Activated naive CD8-positive, alpha-beta T cell treated with anti-CD3 and anti-CD28 coated beads for 36 hours (primary cell): ENCODE measurements around the gene REM2. TPM values are rescaled to one million over a fixed set of nuclear protein-coding genes. Genes with fewer than 3 reads are reported as not detected.
A peak's percentile ranks its signal among the peaks of the same experiment; 100 is the strongest.

Experiments used
- DNase-seq: peaks from one replicate; pipeline ENCODE4 v3.0.0; 2021
- H3K27ac Mint-ChIP-seq: one replicate; pipeline ENCODE4 v1.8.0; 2022; ENCODE audit warnings: mild to moderate bottlenecking, moderate library complexity, mixed read lengths
- H3K27me3 Mint-ChIP-seq: one replicate; pipeline ENCODE4 v1.8.0; 2022; ENCODE audit warnings: mild to moderate bottlenecking, mixed read lengths
- H3K36me3 Mint-ChIP-seq: one replicate; pipeline ENCODE4 v1.8.0; 2021; ENCODE audit warnings: mild to moderate bottlenecking, mixed read lengths
- H3K4me1 Mint-ChIP-seq: one replicate; pipeline ENCODE4 v1.8.0; 2021; ENCODE audit warnings: mixed read lengths
- H3K4me3 Mint-ChIP-seq: one replicate; pipeline ENCODE4 v1.8.0; 2022; ENCODE audit warnings: mild to moderate bottlenecking, moderate library complexity, mixed read lengths
- H3K9me3 Mint-ChIP-seq: one replicate; pipeline ENCODE4 v1.8.0; 2022; ENCODE audit warnings: mixed read lengths
- total RNA-seq, 2 experiments: library from RNA; stranded (reverse); gene quantifications; one replicate each; pipeline ENCODE4 v1.2.3, GENCODE V29; 2021

REM2 gene, protein sequence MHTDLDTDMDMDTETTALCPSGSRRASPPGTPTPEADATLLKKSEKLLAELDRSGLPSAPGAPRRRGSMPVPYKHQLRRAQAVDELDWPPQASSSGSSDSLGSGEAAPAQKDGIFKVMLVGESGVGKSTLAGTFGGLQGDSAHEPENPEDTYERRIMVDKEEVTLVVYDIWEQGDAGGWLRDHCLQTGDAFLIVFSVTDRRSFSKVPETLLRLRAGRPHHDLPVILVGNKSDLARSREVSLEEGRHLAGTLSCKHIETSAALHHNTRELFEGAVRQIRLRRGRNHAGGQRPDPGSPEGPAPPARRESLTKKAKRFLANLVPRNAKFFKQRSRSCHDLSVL
- total RNA-seq, result under 1 TPM; 0.14 to 0.19 TPM

DNA sequence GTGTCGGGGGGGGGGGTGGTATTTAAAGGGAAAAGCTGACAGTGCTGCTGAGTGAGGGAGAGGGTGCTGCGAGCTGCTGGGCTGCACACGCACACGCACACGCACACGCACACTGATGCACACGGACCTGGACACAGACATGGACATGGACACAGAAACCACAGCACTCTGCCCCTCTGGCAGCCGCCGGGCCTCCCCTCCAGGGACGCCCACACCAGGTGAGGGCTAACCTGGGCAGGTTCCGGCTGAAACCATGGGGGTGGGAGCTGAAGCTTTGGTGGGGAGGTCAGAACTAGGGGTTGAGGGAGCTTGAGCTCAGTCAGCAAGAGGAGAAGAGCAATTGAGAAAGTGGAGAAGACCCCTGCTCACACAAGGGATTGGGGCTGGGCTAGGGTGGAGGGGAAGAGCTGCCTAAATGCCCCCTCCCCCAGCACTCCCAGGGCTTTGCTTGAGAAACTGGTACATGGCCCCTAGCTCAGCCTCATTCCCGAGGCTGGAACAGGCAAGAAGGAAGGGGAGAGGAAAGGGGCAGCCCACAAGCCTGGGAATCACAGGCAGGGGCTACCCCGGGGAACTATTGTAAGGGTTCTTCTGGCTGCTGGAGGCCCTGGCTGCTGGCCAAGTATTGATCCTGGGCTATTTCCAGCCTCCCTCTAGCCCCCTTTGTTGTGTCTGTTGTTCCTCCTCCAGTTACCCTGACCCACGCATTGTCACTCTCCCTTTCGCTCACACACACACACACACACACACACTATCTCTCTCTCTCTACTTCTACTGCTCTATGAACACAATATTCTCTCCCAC, at the start of gene REM2:
REM2 (plus strand) TSS at position 50 of the 804 bp plus-strand sequence; CDS start at position 116, 66 bp downstream.
- no peaks in the 10 kb centered on the region for H3K27me3 Mint-ChIP-seq
- no peak for DNase-seq
- no peaks in the 10 kb centered on the region for H3K9me3 Mint-ChIP-seq
- peaks cover 41% of the 10 kb centered on the region for H3K4me1 Mint-ChIP-seq
- H3K27ac Mint-ChIP-seq, result peak within 1 kb of the TSS; percentile 39
- H3K4me3 Mint-ChIP-seq, result no peak within 1 kb of the TSS
- H3K36me3 Mint-ChIP-seq, result no peaks in the 10 kb centered on the region

GRCh38 chr14:22835505-22835904, 47.5 kb upstream of the REM2 start:
- Mint-ChIP-seq H3K9me3 (no peaks in the 10 kb centered on the region), H3K36me3 (peaks cover 23% of the 10 kb centered on the region), H3K4me1 (peaks cover 34% of the 10 kb centered on the region), H3K27ac (no peak overlapping the region), H3K27me3 (peaks cover 5% of the 10 kb centered on the region), H3K4me3 (no peak overlapping the region)
- no peak for DNase-seq

- Mint-ChIP-seq H3K9me3 (no peaks in the 10 kb centered on the region), H3K36me3 (peaks cover 17% of the 10 kb centered on the region), H3K27me3 (peaks cover 5% of the 10 kb centered on the region), H3K4me3 (peak within 1 kb of the TSS; percentile 80), H3K4me1 (peaks cover 27% of the 10 kb centered on the region), H3K27ac (peak within 1 kb of the TSS; percentile 73)
- no peak for DNase-seq
Observed at GRCh38 chr14:22836301-22837113, 46.5 kb upstream of the REM2 start, which contains the start of gene MMP14. Gene MMP14, plus strand, starts transcription at chr14:22836585. Its CDS starts 233 bp downstream, at chr14:22836818.

GRCh38 chr14:22837114-22837749, 45.8 kb upstream of the REM2 start:
- no peaks in the 10 kb centered on the region for H3K9me3 Mint-ChIP-seq
- H3K4me1 Mint-ChIP-seq, result peaks cover 23% of the 10 kb centered on the region
- H3K36me3 Mint-ChIP-seq, result peaks cover 12% of the 10 kb centered on the region
- H3K27ac Mint-ChIP-seq, result peak overlapping the region; percentile 73
- H3K27me3 Mint-ChIP-seq, result peaks cover 5% of the 10 kb centered on the region
- peak; percentile 18 for DNase-seq
- H3K4me3 Mint-ChIP-seq, result peak overlapping the region; percentile 80

DNA sequence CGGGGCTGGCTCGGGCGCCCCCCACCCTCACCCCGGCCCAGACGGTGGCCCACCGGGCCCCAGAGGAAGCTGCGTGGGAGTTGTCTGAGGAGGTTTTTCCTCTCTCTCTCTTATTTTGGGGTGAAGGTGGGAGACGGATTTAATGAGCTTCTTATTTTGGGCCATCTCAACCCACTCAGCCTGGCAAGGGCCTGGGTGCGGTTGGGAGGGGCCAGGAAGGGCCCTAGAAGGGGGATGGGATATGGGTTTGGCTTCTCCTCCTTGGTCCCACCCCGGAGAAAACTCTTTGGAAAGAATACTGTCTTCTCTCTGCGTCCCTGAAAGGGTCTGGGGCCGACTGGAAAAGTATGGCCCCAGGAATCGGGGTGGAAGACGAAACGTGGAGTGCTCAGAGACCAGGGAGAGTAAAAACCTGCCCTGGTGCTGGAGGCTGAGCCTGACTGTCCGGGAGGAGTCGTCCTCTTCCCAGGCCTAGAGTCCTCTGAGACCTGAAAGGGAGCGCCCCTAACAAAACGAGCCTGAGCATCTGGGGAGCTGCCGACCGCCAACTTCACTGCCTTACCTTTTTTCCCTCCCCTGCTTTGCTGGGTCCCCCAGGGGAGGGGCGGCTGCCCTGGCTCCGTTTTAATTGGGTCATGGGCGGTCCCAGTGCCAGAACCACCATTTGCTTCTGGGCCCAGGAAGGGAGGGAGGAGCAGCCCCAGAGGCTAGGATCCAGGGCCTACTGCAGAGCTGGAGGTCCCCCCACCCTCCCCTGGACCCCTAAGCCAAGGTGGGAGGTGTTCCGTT, 45.1 kb upstream of the REM2 start:
- Mint-ChIP-seq H3K4me3 (peak overlapping the region; percentile 18), H3K4me1 (peaks cover 23% of the 10 kb centered on the region), H3K27me3 (peaks cover 5% of the 10 kb centered on the region), H3K9me3 (no peaks in the 10 kb centered on the region), H3K27ac (no peak overlapping the region), H3K36me3 (peaks cover 8% of the 10 kb centered on the region)
- DNase-seq, result no peak

DNA sequence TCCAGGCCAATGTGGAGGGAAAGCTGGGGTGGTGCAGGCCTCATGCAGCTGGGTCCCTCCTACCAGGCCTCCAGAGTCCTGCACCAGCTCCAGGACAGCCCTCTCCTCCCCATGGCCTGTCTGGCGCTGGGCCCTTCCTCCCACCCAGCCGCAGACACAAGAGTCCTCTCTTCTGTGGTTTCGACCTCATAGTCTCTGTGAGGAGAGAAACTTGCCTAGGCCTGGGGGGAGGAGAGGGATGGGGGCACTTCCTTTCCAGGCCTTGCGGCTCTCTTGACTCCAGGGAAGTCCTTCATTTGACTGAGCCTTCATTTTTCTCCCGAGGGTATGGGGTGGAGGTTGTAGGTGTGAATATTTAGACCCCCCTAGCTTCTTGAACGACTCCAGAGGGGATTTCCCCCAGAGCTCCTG, 44.4 kb upstream of the REM2 start:
- peaks cover 23% of the 10 kb centered on the region for H3K4me1 Mint-ChIP-seq
- peaks cover 8% of the 10 kb centered on the region for H3K36me3 Mint-ChIP-seq
- H3K27ac Mint-ChIP-seq, result no peak overlapping the region
- no peaks in the 10 kb centered on the region for H3K9me3 Mint-ChIP-seq
- no peak overlapping the region for H3K4me3 Mint-ChIP-seq
- DNase-seq, result no peak
- peaks cover 5% of the 10 kb centered on the region for H3K27me3 Mint-ChIP-seq

GRCh38 chr14:22839159-22839779, 43.8 kb upstream of the REM2 start:
- Mint-ChIP-seq H3K36me3 (peaks cover 8% of the 10 kb centered on the region), H3K4me3 (no peak overlapping the region), H3K4me1 (peaks cover 23% of the 10 kb centered on the region), H3K27ac (no peak overlapping the region), H3K9me3 (no peaks in the 10 kb centered on the region), H3K27me3 (peaks cover 5% of the 10 kb centered on the region)
- no peak for DNase-seq

DNA sequence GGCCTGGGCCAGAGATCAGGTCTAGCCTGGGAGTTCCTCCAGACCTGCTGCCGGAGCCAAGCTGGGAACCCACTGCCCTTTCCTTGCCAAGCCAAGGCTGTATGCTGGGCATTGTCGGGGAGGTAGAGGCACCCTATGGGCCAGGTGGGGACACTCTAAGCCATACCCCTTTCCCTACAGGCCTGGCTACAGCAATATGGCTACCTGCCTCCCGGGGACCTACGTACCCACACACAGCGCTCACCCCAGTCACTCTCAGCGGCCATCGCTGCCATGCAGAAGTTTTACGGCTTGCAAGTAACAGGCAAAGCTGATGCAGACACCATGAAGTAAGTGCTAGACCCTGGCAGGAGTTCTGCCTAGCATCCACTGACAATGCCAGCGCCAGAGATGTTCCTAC, 41.7 kb upstream of the REM2 start:
- no peak overlapping the region for H3K27ac Mint-ChIP-seq
- H3K36me3 Mint-ChIP-seq, result peaks cover 4% of the 10 kb centered on the region
- H3K4me3 Mint-ChIP-seq, result no peak overlapping the region
- peaks cover 19% of the 10 kb centered on the region for H3K4me1 Mint-ChIP-seq
- H3K27me3 Mint-ChIP-seq, result peaks cover 9% of the 10 kb centered on the region
- no peaks in the 10 kb centered on the region for H3K9me3 Mint-ChIP-seq
- DNase-seq, result no peak

- Mint-ChIP-seq H3K27ac (no peak overlapping the region), H3K4me3 (no peak overlapping the region), H3K27me3 (peaks cover 13% of the 10 kb centered on the region), H3K36me3 (peaks cover 3% of the 10 kb centered on the region), H3K4me1 (peaks cover 17% of the 10 kb centered on the region), H3K9me3 (no peaks in the 10 kb centered on the region)
- no peak for DNase-seq
Observed at GRCh38 chr14:22841769-22842168, 41.3 kb upstream of the REM2 start.

- peaks cover 13% of the 10 kb centered on the region for H3K4me1 Mint-ChIP-seq
- DNase-seq, result no peak
- no peaks in the 10 kb centered on the region for H3K36me3 Mint-ChIP-seq
- no peak overlapping the region for H3K27ac Mint-ChIP-seq
- no peaks in the 10 kb centered on the region for H3K9me3 Mint-ChIP-seq
- H3K4me3 Mint-ChIP-seq, result no peak overlapping the region
- H3K27me3 Mint-ChIP-seq, result peaks cover 10% of the 10 kb centered on the region
Observed at GRCh38 chr14:22842211-22843122, 40.6 kb upstream of the REM2 start.

- Mint-ChIP-seq H3K27ac (no peak overlapping the region), H3K27me3 (peaks cover 17% of the 10 kb centered on the region), H3K9me3 (no peaks in the 10 kb centered on the region)
Observed at GRCh38 chr14:22843123-22843925, 39.7 kb upstream of the REM2 start.

More at GRCh38 chr14:22843123-22843925, 39.7 kb upstream of the REM2 start:
- Mint-ChIP-seq H3K4me3 (no peak overlapping the region), H3K4me1 (peaks cover 8% of the 10 kb centered on the region), H3K36me3 (no peaks in the 10 kb centered on the region)
- DNase-seq, result no peak
